LHCN-M2 (cell line): ENCODE data around the gene TRIM71. TPM values are rescaled to one million over a fixed set of nuclear protein-coding genes. Genes with fewer than 3 reads are reported as not detected.

Source experiments
- DNase-seq: peaks from one replicate; pipeline ENCODE4 v3.0.0-alpha.2; 2012; ENCODE audit warnings: low read depth
- total RNA-seq: library from RNA; depleted of rRNA; stranded (reverse); fragments of >200 nt; gene quantifications from 2 replicates; pipeline ENCODE4 v1.2.3, GENCODE V29; 2014

TRIM71 gene
- total RNA-seq, 1 experiment from 2014 or later, result not detected

DNA sequence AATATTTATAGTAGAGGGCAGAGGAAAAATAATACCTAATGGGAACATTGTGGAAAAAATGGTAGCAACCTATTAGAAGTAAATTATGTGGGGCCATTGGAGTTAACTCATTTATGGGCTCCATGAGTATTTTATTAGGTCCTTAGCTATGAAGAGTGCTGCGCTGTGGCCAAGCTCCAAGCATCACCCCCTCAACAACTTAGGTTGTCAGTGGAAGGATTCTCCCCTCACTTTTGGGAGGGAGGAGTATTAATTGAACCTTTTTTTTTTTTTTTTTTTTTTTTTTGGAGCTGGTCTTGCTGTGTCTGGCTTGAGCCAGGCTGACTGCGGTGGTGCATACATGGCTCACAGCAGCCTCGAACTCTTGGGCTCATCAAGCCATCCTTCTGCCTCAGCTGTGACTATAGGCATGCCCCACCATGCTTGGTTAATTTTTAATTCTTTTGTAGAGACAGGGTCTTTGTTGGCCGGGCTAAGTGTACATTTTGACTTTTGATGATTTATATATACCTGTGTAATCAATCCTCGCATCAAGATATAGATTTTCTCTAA is 45.2 kb downstream of the TRIM71 start:
- DNase-seq, result no peak

DNA sequence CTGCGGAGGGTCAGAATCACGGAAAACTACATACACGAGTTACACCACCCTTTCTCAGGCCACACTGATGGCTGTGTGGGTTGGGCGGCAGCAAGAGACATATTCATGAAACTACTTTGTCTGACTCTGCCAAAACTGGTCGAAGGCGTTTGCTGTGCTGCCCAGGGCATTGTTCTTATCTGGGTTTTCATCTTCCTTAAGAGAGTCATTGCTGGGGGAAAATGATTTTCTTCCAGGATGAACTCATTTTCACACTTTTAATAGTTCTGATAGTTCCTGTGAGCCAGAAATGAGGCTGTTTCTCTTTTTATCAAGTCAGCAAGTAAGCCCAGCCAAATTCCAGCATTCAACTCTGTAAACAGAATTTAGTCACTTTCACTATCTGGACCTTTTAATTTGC is 47.6 kb downstream of the TRIM71 start:
- no peak for DNase-seq

DNA sequence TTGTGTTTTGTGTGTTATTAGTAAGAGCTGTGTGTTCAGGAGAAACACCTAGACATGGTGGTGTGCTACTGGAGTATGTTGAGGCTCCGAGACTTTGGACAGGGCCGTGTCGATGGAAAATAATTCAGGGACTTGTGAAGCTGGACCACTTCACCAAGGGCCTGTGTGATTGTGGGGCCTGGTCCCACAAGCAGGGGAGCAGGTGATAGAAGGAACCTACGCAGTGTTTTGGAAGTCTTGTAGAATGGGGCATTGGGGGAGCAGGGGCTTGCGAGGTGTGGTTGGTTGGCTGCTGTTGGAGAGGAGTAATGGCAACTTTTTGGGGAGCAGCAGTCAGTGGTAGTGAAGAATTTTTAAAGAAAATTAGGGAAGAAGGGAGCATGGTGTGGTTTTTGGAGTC is 48.7 kb downstream of the TRIM71 start:
- DNase-seq, result no peak

DNA sequence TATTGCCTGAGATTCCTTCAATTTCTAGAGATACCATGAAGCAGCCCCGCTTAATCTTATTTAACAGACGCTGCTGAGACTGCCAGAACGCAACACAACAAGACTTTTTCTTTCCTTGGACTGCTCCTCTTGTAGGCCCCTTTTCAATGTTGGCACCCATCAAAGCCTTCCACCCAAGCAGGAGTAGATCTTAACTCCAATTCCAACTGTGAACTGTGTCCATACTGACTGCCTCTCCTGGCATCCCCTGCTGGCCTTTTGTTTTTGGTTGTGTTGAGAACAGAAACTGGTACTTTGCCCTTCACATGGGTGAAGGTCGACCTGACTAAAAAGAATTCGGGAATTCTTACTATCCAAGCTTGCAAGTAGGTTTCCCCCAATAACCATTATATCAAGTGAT is 50.2 kb downstream of the TRIM71 start:
- no peak for DNase-seq

DNA sequence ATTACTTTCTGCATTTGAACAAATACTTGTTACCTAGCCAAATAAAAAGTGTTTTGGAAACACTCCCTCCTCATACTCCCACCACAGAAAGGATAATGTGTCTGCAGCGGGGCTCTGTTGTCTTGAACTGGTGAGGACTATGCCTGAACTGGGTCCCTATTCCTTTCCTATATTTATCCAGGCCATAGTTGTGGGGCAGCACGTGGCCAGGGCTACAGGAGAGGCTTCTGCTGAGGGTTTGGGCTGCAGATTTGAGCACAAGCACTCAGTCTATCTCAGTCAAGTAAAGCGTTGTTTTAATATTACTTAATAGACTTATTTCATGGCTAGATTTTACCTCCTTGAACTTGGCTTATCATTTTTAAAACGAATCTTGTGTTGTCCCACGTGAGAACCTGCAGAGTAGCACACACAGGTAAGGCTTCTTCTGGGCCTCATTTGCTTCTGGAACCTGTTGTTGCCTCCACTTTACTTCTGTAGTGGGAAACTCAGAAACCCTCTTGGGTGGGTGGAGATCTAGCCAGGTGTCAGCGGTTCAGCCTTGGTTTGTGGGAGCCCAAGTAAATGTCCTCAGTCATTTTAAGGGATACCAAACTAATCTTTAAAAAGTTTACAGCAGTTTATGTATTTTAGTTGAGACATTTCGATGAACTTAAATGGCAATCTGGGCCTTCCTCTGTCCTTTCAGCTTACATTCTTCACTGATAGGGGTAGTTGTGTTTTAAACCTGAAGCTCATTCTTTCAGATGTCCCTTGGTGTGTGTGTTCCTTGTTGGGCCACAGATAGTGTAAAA is 51.1 kb downstream of the TRIM71 start:
- no peak for DNase-seq

DNA sequence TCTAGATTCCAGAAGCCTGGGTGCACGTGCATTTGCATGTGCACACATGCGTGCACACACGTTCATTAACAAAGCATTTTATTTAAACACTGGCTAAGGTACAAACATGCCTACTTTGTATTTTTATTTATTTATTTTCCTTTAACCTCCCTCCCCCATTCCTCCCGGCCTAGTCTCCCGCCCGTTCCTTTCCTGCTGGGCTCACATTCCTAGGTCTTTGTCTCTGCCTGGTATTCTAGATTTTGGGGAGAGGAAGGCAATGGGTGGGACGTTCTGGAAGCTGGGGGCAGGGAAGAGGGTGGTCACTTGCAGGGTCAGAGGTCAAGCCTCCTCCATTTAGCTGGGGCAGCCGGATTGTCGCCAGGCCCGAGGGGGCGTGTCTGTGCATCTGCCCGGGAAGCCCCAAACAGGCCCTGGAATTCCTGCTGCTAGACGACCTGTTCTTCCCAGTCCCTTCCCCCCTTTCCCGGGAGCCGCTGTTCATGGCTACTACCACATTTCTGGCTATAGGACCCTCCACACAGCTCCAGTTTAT is 51.8 kb downstream of the TRIM71 start:
- DNase-seq, result no peak

DNA sequence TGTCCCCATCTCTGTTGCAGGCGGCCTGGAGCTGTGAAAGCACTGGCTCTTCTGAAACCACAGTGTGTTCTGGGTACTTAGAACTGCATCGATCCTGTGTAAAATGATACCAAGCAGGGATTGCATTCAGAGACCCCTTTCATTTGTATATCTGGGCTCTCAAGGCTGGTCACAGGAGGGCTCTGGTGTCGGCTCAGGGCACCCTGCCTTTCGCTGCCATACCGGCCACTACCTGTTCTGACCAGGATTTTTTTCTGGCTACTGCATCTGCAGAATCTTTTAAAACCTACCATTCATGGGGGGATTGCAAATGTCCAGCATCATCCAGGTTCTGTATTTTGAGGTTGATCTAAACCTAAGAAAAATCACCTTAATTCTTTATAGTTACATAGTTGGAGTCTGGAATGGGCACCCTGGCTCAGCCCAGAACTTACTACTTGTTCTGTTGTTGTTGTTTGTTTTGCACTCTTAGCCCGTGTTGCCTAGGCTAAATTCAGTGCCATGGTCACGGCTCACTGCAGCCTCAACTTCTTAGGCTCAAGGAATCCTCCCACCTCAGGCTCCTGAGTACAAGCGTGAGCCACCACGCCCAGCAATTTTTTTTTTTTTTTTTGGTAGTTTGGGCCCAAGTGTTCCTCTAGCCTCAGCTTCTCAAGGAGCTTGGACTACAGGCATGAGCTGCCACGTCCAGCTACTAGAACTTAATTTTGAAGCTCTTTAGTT is 52.7 kb downstream of the TRIM71 start:
- no peak for DNase-seq

DNA sequence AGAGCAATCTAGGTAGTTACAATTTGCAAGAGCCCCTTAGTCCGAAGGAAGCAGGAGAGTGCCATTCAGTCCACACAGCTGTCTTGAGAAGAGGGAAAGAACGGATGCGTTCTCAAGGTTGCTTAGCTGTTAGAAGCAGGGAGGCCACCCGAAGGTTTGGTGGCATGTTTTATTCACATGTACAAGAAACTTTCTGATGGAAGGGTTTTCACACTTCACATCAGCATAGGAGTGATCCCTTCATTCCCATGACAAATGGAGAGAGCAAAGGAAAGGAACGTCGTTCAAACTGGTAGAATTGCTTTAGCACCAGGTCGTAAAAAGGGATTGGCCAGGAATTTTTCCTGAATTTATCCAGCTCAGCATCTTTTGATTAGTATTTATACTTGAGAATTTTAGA is 53.5 kb downstream of the TRIM71 start:
- no peak for DNase-seq

DNA sequence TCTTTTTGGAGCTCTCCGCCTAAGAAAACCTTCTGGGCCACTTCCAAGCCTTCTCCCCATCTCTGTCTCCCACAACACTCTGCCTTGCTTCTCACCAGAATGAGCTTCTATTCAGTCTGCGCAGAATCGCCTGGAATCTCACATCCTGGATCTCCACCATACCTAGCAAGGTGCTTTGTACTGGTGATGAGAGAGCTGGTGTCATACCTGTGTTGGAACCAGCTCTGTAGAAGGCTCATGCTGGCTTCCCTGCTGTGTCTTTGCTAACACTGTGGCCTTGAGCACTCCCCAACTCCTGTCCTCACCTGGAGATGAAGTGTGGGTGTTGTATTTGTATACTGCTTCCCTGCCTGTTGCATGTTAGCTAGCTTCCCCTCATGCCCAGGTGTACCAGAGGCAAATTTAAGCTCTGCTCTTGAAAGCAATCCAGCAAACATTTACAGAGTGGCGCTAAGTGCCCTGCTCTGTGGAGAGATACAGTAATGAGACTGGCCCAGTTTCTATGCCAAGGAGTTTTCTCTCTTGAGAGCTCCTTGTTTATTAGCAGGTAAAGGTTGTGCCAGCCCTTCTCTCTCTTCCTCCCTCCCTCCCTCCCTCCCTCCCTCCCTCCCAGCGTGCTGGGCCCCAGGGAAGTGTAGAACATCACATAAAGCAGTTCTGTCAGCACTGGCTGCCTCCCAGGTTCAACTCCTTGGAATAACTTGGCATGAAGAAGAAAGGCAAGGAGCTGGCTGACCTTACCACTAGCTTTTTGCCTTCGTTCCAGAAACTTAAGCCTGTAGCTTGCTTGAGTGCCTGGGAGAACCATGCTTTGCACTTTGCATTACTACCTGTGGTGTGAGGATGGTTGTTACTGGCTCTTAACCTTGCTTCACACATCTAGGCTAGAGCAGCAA is 54.9 kb downstream of the TRIM71 start:
- no peak for DNase-seq

DNA sequence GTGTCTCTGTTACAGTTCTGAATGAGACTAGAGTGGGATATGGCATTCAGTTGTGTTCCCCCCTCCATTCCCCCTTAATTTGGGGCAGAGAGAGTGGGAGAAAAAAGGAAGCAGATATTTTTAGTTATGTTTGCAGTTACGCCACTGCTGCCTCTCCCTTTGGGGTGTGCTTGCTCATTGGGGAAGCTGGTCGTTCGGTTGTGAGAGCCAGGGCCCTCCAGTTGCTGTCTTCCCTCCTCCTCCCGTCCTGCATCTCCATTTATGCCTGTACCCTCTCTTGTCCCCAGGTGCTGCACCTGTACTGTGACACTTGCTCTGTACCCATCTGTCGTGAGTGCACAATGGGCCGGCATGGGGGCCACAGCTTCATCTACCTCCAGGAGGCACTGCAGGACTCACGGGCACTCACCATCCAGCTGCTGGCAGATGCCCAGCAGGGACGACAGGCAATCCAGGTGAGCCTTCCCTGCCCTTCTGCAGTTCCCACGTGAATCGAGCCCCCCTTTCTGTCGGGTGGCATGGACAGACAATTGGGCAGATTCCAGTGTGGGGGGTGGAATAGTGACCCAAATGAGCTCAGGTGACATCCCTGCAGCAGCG is 55.8 kb downstream of the TRIM71 start:
- DNase-seq, result no peak

DNA sequence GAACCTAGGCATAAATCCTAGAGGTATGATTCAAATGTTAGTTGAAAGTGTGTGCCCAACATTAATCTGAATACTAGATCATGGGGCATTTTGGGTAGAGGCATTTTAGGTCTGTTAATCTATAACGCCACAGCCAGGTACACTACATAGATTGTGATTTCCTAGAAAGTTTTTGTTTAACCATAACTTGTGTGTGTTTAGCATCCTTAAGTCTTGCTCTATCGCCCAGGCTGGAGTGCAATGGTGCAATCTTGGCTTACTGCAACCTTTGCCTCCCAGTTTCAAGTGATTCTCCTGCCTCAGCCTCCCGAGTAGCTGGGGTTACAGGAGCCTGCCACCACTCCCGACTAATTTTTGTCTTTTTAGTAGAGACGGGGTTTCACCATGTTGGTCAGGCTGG is 59.1 kb downstream of the TRIM71 start:
- no peak for DNase-seq

DNA sequence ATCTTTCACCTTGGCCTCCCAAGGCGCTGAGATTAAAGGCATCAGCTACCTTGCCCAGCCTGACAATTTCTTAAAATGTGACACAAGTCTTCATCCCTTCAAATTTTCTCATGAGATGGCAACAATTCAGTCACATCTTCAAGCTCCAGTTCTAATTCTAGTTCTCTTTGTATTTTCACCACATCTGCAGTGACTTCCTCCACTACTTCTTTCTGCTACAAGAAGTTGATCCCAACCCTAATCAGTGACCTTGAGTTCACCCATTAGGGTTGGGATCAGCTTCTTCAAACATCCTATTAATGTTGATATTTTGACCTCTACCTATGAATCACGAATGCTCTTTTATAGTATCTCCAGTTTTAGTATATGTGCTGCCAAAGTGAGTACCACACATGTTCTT is 59.8 kb downstream of the TRIM71 start:
- no peak for DNase-seq

DNA sequence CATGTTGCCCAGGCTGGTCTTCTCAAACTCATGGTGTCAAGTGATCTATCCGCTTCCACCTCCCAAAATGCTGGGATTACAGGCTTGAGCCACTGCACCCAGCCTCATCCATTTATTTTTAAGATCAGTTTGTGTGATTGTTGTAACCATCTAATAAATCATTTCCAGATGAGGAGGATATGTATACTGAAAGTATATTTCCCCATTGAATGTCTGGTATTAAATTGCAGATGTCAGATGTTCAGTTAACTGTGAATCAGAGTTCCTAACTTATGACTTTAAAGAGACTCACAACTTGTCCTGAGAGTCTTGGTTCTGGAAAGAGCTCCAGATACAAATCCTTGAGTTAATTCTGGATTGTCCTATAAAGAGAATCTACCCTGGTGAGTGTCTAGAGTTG is 62.4 kb downstream of the TRIM71 start:
- no peak for DNase-seq

DNA sequence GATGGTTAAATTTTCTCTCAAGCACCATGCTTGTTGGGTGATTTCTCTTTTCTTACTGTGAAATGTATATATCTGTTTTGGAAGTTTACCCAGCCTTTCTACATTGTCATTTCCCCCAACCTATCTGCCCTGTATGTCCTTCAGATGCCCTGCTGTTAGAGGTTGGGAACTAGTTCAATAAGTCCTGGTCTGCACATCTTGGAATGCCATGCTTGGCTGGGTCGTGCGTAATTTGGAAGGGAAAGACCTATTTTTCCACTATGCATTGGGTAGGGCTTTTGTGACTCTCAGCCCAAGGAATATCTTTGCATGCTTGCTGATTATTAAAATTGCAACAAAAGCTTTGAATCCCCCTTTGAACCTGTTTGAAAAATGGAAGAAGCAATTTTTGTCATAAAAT is 63.8 kb downstream of the TRIM71 start:
- no peak for DNase-seq

DNA sequence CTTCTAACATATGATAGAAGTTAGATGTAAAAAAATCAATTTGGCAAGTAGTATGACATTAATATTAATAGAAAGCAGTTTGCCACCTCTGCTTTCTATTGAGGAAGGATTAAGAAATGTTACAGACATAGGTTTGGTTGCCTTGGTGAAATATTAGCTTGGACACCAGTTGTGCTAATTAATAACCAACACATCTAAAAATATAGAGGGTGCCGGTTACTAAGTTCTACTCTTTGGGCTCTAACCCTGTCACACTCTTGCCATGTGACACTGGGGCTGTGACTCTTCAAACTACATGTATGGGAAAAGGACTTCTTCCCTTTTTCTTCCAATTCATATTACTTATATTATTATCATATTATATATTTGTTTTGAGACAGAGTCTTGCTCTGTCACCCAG is 64.4 kb downstream of the TRIM71 start:
- DNase-seq, result no peak

DNA sequence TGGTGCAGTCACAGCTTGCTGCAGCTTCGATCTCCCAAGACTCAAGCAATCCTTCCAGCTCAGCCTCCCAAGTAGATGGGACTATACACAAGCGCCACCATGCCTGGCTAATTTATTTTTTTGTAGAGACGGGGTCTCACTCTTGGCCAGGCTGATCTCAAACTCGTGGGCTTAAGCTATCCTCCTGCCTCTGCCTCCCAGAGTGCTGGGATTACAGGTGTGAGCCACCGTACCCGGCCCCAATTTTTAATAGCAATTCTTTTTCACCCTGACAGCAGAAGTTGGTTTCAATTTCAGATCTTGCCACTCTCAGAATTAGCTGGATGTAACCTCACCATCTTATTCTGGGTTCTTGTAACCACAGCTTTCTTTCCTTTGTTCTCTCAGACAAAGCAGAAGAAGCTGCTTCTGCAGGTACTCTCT is 64.8 kb downstream of the TRIM71 start:
- no peak for DNase-seq

DNA sequence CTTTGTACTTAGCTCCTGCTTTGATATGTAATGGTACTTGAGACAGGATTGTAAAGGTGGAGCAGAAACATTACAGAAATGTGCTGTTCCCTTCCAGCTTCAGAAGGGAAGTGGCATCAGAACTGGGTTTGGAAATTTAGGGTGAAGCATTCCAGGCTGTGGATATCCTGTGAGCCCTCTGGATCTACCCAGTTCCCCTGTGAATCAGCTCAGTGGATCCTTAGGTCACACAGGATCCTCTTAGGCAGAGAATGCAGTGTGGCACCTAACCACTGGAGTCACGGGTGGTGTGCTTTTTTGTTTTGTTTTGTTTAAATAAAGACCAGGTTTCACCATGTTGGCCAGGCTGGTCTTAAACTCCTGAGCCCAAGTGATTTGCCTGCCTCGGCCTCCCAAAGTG is 66.0 kb downstream of the TRIM71 start:
- DNase-seq, result no peak

DNA sequence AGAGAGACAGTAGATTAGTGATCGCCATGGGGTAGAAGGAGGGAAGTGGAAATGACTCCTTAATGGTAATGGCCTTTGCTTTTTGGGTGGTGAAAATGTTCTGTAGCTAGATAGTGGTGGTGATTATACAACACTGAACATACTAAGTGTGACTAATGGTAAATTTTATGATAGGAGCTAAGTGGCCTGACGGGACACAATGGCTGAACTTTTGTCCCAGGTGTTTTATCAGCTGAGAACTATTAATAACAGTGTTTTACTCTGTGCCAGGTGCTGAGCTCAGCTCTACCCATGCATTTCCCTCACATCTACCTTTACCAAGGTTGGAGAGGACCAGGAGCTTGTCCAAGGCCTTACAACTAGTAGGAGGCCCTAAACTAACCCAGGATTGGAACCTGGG is 66.8 kb downstream of the TRIM71 start:
- DNase-seq, result no peak

DNA sequence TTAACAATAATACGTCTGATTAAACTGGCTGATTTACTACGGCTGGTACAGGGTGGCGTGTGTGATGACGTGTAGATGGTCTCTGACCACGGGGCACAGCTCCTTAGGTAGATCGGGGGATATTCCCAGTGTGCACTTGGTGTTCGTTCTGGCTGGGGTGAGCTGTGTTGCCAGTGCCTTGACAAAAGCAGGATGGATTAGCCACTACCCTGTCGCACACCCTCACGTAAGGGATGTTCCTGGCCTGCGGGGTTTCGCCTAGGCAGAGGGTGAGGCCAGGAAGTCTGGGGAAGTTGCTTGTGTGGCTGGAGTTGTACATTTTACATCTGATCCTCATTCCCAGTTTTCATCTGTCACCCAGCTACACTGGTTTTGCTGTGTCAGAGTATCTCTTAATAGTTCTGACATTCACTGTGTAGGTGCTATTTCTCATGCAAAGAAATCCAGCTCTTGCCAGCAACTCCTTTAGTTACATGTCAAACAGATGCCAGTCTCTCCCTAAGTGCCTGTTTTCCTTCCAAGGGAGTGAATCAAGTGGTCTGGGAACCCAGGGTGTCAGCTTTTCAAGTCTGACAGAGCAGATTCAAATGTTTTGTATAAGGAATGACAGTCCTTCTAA is 67.6 kb downstream of the TRIM71 start:
- no peak for DNase-seq

DNA sequence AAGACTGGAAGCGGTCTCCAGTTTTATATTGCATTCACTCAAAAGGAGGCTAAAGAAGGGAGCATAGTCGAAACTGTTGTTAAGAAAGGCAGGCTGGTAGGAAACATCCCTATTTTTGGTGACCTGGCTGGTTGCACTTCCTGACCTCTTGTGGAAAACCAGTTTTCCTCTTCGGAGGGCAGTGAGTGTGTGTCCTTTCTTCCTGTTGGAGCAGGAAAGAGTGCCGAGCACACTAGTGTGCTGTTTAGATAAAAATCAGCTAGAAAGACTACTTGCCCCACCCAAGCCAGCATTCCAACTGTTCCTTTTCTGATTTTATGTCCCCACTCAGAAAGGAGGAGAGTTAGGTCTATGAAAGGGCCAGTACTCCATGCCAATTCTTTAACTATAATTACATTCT is 68.5 kb downstream of the TRIM71 start:
- DNase-seq, result no peak

DNA sequence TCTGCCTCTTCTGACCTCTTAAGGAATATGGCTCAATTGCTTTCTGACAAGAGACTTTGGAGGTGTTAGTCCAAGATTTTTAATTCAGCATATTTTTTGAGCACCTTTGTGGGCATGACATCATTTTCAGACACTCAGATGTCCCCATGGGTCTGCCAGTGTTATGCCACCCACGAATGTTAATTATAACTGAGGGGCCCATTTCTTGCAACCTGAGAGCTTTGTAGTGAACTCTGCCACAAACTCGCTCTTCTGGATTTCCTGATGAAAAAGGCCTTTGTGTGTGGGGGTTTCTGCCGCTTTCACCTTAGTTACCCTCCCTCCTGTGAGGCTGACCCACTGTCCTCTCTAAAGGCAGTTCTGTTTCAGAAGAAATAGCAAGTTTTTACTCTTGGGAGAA is 69.1 kb downstream of the TRIM71 start:
- DNase-seq, result no peak
